Neural progenitor cell (in vitro differentiated cells): ENCODE measurements around the gene OPN3. TPM values are rescaled to one million over a fixed set of nuclear protein-coding genes. Genes with fewer than 3 reads are reported as not detected.

ENCODE experiments used
- DNase-seq: peaks from one replicate; pipeline ENCODE4 v3.0.0-alpha.2; 2016; ENCODE audit warnings: low spot score
- H2AFZ ChIP-seq: fragments of 200-600 bp; sonication (generic); replicated peaks from 2 replicates; pipeline ENCODE4 v1.6.1; 2016; ENCODE audit warnings: antibody characterized with exemption
- H3F3A ChIP-seq: fragments of 200-600 bp; sonication (generic); 2 replicates; pipeline ENCODE4 v1.6.1; 2016; ENCODE audit warnings: antibody characterized with exemption, low read depth
- H3K27ac ChIP-seq: fragments of 200-600 bp; sonication (generic); 2 replicates; pipeline ENCODE4 v1.5.1; 2016; ENCODE audit warnings: mild to moderate bottlenecking
- H3K27me3 ChIP-seq: fragments of 200-600 bp; sonication (generic); 2 replicates; pipeline ENCODE4 v1.6.1; 2016; ENCODE audit warnings: mild to moderate bottlenecking, moderate library complexity
- H3K36me3 ChIP-seq: fragments of 200-600 bp; sonication (generic); 2 replicates; pipeline ENCODE4 v1.5.1; 2016
- H3K4me1 ChIP-seq: fragments of 200-600 bp; sonication (generic); 2 replicates; pipeline ENCODE4 v1.6.1; 2016; ENCODE audit warnings: mixed run types
- H3K4me2 ChIP-seq: fragments of 200-600 bp; sonication (generic); 2 replicates; pipeline ENCODE4 v1.6.1; 2016
- H3K4me3 ChIP-seq: fragments of 200-600 bp; sonication (generic); 2 replicates; pipeline ENCODE4 v1.5.1; 2016
- H3K79me2 ChIP-seq: fragments of 200-600 bp; sonication (generic); 2 replicates; pipeline ENCODE4 v1.6.1; 2016; ENCODE audit warnings: low read depth
- H3K9ac ChIP-seq: fragments of 200-600 bp; sonication (generic); 2 replicates; pipeline ENCODE4 v1.6.1; 2016
- H3K9me3 ChIP-seq: fragments of 200-600 bp; sonication (generic); 2 replicates; pipeline ENCODE4 v1.5.1; 2016; ENCODE audit warnings: low read depth
- H4K20me1 ChIP-seq: fragments of 200-600 bp; sonication (generic); 2 replicates; pipeline ENCODE4 v1.6.1; 2016; ENCODE audit warnings: low read depth
- H3K27ac Mint-ChIP-seq: 3 replicates; pipeline ENCODE4 v1.8.0; 2021; ENCODE audit warnings: mixed read lengths
- H3K27me3 Mint-ChIP-seq: 2 replicates; pipeline ENCODE4 v1.8.0; 2022; ENCODE audit warnings: low read depth, mild to moderate bottlenecking, inconsistent platforms, moderate library complexity, mixed read lengths; ENCODE audit not compliant: insufficient read depth
- H3K36me3 Mint-ChIP-seq: 3 replicates; pipeline ENCODE4 v1.8.0; 2021; ENCODE audit warnings: mixed read lengths
- H3K4me1 Mint-ChIP-seq: 3 replicates; pipeline ENCODE4 v1.8.0; 2021; ENCODE audit warnings: mixed read lengths
- H3K4me3 Mint-ChIP-seq: 3 replicates; pipeline ENCODE4 v1.8.0; 2021; ENCODE audit warnings: mild to moderate bottlenecking, moderate library complexity, mixed read lengths
- H3K9me3 Mint-ChIP-seq: 3 replicates; pipeline ENCODE4 v1.8.0; 2020; ENCODE audit warnings: mixed read lengths
- CTCF ChIP-seq: fragments of 200-600 bp; sonication (generic); IDR thresholded peaks from 2 replicates; pipeline ENCODE4 v1.5.1; 2017; ENCODE audit warnings: antibody characterized with exemption, mild to moderate bottlenecking
- EZH2 ChIP-seq: fragments of 200-600 bp; sonication (generic); IDR thresholded peaks from 2 replicates; pipeline ENCODE4 v1.6.1; 2017; ENCODE audit warnings: antibody characterized with exemption, mild to moderate bottlenecking, moderate library complexity
- EZH2phosphoT487 ChIP-seq: fragments of 200-600 bp; sonication (generic); IDR thresholded peaks from 2 replicates; pipeline ENCODE4 v1.6.1; 2017; ENCODE audit warnings: antibody characterized with exemption
- total RNA-seq: library from RNA; depleted of rRNA; stranded (reverse); fragments of >200 nt; gene quantifications from 2 replicates; pipeline ENCODE4 v1.2.3, GENCODE V29; 2015; ENCODE audit warnings: low replicate concordance

The OPN3 gene
- total RNA-seq, 1 donor from 2014 or later: 53.5 TPM

DNA sequence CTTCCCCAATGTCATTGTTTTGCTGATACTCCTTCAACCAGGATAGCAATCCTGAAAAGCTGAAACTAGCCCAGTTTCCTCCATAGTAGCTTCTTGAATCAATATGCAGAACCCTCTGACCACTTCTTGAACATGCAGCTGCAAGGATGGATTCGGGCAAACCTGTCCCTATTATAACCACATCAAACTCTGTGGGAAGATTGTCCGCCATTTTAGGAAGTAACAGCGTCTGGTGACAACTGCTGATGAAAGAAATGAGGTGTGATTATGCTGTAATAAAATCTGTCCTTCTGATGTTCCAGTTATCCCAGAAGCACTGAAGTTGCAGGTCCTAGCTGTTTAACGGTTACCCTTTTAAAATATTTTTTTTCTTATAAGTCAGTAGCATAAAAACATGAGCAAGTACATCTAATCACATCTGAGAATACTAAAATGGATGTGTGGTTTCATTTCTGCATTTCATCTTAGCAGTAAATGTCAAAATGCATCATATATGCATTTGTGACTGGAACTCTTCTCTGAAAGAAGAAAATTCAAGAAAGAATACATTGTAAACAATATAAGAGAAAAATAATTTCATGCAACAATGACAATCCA lies 4.5 kb downstream of the OPN3 start:
- no peak overlapping the region for H2AFZ ChIP-seq
- no peak overlapping the region for H3K4me3 ChIP-seq
- no peaks in the 10 kb centered on the region for H3K9me3 ChIP-seq
- Mint-ChIP-seq H3K36me3 (peaks cover 61% of the 10 kb centered on the region), H3K27me3 (no peaks in the 10 kb centered on the region), H3K27ac (no peak overlapping the region), H3K9me3 (peaks cover 31% of the 10 kb centered on the region), H3K4me3 (no peak overlapping the region), H3K4me1 (peaks cover 21% of the 10 kb centered on the region)
- no peak for DNase-seq
- no peaks in the 10 kb centered on the region for H3K27me3 ChIP-seq
- H3K9ac ChIP-seq: no peak overlapping the region
- no peak overlapping the region for H3K4me2 ChIP-seq
- no peak overlapping the region for H3K27ac ChIP-seq
- H3F3A ChIP-seq: no peaks in the 10 kb centered on the region
- H3K4me1 ChIP-seq: peaks cover 18% of the 10 kb centered on the region
- peaks cover 87% of the 10 kb centered on the region for H3K79me2 ChIP-seq
- H3K36me3 ChIP-seq: peaks cover 7% of the 10 kb centered on the region
- H4K20me1 ChIP-seq: peaks cover 28% of the 10 kb centered on the region
- TF ChIP-seq EZH2phosphoT487 (no peak), CTCF (no peak), EZH2 (no peak)

DNA sequence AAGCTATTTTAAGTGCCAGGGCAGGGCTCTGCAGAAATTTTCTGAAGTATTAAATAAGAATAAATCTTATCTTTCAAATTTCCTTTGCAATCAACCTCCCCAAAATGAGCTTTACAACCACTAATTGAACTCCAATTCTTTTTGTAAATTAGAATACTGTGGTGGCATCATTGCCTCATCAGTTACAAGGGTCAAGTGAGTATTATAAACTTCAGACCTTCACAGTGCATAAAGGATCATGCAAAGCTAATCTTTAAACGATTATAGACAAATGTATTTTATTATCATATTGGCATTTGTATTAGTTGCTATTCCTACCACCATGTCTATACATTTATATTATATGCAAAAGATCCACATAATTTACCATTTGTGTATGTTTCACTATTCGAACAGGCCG lies 7.2 kb downstream of the OPN3 start:
- Histone ChIP-seq H3K4me3 (no peak overlapping the region), H3K4me2 (no peak overlapping the region), H3K79me2 (peaks cover 83% of the 10 kb centered on the region), H4K20me1 (peaks cover 24% of the 10 kb centered on the region), H3K4me1 (peaks cover 12% of the 10 kb centered on the region), H3K27ac (no peak overlapping the region), H3K9ac (no peak overlapping the region), H2AFZ (no peak overlapping the region), H3K36me3 (peaks cover 7% of the 10 kb centered on the region), H3F3A (peaks cover 5% of the 10 kb centered on the region), H3K9me3 (no peaks in the 10 kb centered on the region), H3K27me3 (no peaks in the 10 kb centered on the region)
- TF ChIP-seq CTCF (no peak), EZH2phosphoT487 (no peak), EZH2 (no peak)
- DNase-seq: no peak
- Mint-ChIP-seq H3K9me3 (peaks cover 29% of the 10 kb centered on the region), H3K4me3 (no peak overlapping the region), H3K27ac (no peak overlapping the region), H3K4me1 (peaks cover 14% of the 10 kb centered on the region), H3K27me3 (no peaks in the 10 kb centered on the region), H3K36me3 (peaks cover 57% of the 10 kb centered on the region)

GRCh38 chr1:241631674-241632073 lies 8.5 kb downstream of the OPN3 start:
- Histone ChIP-seq H3K79me2 (peaks cover 70% of the 10 kb centered on the region), H3F3A (peaks cover 5% of the 10 kb centered on the region), H3K36me3 (peaks cover 7% of the 10 kb centered on the region), H2AFZ (no peak overlapping the region), H3K9ac (no peak overlapping the region), H3K27ac (no peak overlapping the region), H3K4me2 (no peak overlapping the region), H3K4me3 (no peak overlapping the region), H3K9me3 (no peaks in the 10 kb centered on the region), H3K4me1 (peaks cover 4% of the 10 kb centered on the region), H3K27me3 (no peaks in the 10 kb centered on the region), H4K20me1 (peaks cover 14% of the 10 kb centered on the region)
- Mint-ChIP-seq H3K9me3 (peaks cover 24% of the 10 kb centered on the region), H3K36me3 (peaks cover 44% of the 10 kb centered on the region), H3K27ac (no peak overlapping the region), H3K27me3 (no peaks in the 10 kb centered on the region), H3K4me1 (peaks cover 5% of the 10 kb centered on the region), H3K4me3 (no peak overlapping the region)
- TF ChIP-seq CTCF (no peak), EZH2phosphoT487 (no peak), EZH2 (no peak)
- DNase-seq: no peak
